Ovary (tissue), 9 donors: ENCODE data around the gene KIZ. TPM values are rescaled to one million over a fixed set of nuclear protein-coding genes. Genes with fewer than 3 reads are reported as not detected.

Experiments
- DNase-seq, 5 donors: peaks; one replicate each; pipeline ENCODE4 v3.0.0-alpha.2; 2019 to 2020
- H3K27ac ChIP-seq, 2 donors: fragments of 200-600 bp; one replicate each; pipeline versions ENCODE4 v1.5.1 to v1.8.0; 2019 to 2022
- H3K27me3 ChIP-seq: fragments of 200-600 bp; one replicate; pipeline ENCODE4 v1.8.0; 2022
- H3K36me3 ChIP-seq: fragments of 200-600 bp; sonication (generic); one replicate; pipeline ENCODE4 v1.5.1; 2019
- H3K4me1 ChIP-seq: one replicate; pipeline ENCODE4 v1.8.1; 2013; ENCODE audit warnings: mild to moderate bottlenecking, moderate library complexity; ENCODE audit not compliant: insufficient read depth
- H3K4me3 ChIP-seq: fragments of 200-600 bp; sonication (generic); one replicate; pipeline ENCODE4 v1.5.1; 2017
- H3K9me3 ChIP-seq, 2 donors: fragments of 200-600 bp in 1 of 2; sonication (generic) in 1 of 2; one replicate each; pipeline versions ENCODE4 v1.5.1 to v1.8.1; 2013 to 2019; ENCODE audit warnings: mild to moderate bottlenecking in 1 of 2, moderate library complexity in 1 of 2
- EP300 ChIP-seq: sonication (generic); formaldehyde crosslinking; IDR thresholded peaks from one replicate; pipeline ENCODE4 v1.6.1; 2017; ENCODE audit warnings: antibody characterized with exemption
- POLR2A ChIP-seq: fragments of 450-650 bp; IDR thresholded peaks from one replicate; pipeline ENCODE4 v1.6.1; 2017; ENCODE audit warnings: antibody characterized with exemption, mild to moderate bottlenecking, moderate library complexity
- WGBS, 3 donors: extraction: QIAGEN DNeasy Blood & Tissue Kit in 1 of 3; methylation state at CpG; one replicate each; pipeline versions ENCODE4 v1.1.5 to v1.1.7; 2013 to 2017; 5-methylcytosine and 5-hydroxymethylcytosine counted together
- intact Hi-C, 4 donors: fragments of 100-400 bp; cut with DNase I; formaldehyde crosslinking; loops; one replicate each; pipeline versions ENCODE4 v1.11.0 to v1.15.1; 2022 to 2023
- polyA plus RNA-seq, 2 donors: library from polyadenylated mRNA; stranded (reverse); fragments of 200-250 nt in 1 of 2; fragments of 350-450 nt in 1 of 2; fragmentation: Illumina TruSeq in 1 of 2; extraction: RNeasy Lipid Tissue Mini Kit (QIAGEN cat#74804) in 1 of 2; gene quantifications; one replicate each; pipeline ENCODE4 v1.2.3, GENCODE V29; 2013 to 2014
- total RNA-seq, 7 donors: library from RNA; depleted of rRNA in 2 of 7; stranded (reverse); fragments of >200 nt in 2 of 7; fragmentation: NEBNext Ultra II Directional in 3 of 7; extraction: Animal tissue kit (Norgen Biotek cat#: 25700) in 3 of 7; gene quantifications; one replicate each; pipeline versions ENCODE4 v1.1.0 to v1.2.4, GENCODE V29; 2016 to 2023
- TF ChIP-seq, protein P1 (sequence below), 3 donors: fragments of 450-650 bp in 2 of 3; fragments of 200-600 bp in 1 of 3; IDR thresholded peaks; one replicate each; pipeline versions ENCODE4 v1.5.1 to v1.8.0; 2016 to 2022; ENCODE audit warnings: antibody characterized with exemption in 3 of 3, mild to moderate bottlenecking in 1 of 3
- donor health status: DM: no; HTN: no; CAD: no; lungs with moderate emphysema.
- donor health status: DM: no; HTN: no; CAD: no.
- donor health status: Bipolar disorder and iron deficiency.
- donor health status: DM: yes; HTN: yes; CAD: no.
- donor health status: DM: no; HTN: no; CAD: no.
- donor health status: DM: yes; HTN: yes; CAD: no.

Gene KIZ
- total and polyA plus RNA-seq, 9 donors: 20.5 to 59.5 (median 42.1) TPM

DNA sequence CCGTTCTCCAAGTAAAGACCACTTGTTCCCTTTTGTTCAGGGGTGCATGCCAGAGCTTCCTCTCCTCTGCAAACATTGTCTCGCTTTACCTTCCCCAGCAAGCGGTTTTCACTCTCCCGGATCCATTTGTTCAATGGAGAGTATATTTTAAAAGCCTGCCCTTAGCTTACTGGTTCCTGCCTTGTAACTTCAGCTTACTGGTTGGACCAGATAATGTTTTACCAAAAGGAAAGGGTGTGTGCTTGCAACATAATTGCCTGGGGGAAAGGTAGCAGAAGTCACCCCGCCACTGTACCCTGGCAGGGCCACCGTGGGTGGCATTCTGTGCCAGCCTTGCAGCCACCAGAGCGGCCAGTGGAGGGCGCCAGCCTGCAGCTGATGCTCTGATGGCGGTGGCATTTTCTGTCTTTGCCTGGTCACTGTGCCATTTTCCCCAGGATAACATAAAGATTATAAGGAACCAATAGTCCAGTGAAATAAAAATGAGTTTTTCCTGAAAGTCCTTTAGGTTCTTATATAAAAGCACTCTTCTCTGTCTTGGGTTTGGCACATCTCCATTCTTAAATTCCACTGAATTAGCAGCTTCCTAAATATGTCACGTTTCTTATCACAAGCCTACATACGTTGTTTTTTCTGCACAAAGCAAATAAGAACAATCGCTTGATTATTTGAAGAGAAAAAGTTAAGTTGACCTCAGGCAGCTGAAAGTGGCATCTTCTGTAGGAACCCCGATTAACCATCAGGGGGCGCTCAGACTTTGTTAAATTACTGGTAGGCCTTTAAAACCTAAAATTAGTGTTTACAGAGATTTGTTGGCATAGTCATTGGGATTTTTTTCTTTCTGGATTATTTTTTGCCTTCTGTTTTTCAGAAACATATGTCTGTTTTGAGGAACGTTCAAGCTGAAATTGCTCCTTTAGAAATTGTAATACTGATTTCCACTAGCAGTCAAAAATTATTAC is 109.9 kb downstream of the KIZ start:
- no peaks in the 10 kb centered on the region for H3K9me3 ChIP-seq
- H3K4me1 ChIP-seq: no peaks in the 10 kb centered on the region
- H3K36me3 ChIP-seq: no peaks in the 10 kb centered on the region
- H3K27ac ChIP-seq: no peak overlapping the region
- 27 to 34% (median 28%) methylated on average over 15 of the region's 15 CpGs for WGBS, 3 donors
- H3K4me3 ChIP-seq: no peak overlapping the region
- intact Hi-C loops: loop anchor here (2.0 to 10.0 kb wide), 4 partner anchors 269 to 371 kb away; no protein-coding TSS in a partner anchor
- DNase-seq: peak; percentile 22 to 52 (median 42)
- no peak for TF ChIP-seq EP300
- TF ChIP-seq, protein P1, sequence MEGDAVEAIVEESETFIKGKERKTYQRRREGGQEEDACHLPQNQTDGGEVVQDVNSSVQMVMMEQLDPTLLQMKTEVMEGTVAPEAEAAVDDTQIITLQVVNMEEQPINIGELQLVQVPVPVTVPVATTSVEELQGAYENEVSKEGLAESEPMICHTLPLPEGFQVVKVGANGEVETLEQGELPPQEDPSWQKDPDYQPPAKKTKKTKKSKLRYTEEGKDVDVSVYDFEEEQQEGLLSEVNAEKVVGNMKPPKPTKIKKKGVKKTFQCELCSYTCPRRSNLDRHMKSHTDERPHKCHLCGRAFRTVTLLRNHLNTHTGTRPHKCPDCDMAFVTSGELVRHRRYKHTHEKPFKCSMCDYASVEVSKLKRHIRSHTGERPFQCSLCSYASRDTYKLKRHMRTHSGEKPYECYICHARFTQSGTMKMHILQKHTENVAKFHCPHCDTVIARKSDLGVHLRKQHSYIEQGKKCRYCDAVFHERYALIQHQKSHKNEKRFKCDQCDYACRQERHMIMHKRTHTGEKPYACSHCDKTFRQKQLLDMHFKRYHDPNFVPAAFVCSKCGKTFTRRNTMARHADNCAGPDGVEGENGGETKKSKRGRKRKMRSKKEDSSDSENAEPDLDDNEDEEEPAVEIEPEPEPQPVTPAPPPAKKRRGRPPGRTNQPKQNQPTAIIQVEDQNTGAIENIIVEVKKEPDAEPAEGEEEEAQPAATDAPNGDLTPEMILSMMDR (IDR thresholded peaks at IDR 0.05): peak in 2 of 3 donors; percentile 24 to 41
- no peaks in the 10 kb centered on the region for H3K27me3 ChIP-seq

- Histone ChIP-seq H3K27ac (no peak overlapping the region), H3K27me3 (no peaks in the 10 kb centered on the region), H3K36me3 (no peaks in the 10 kb centered on the region), H3K4me1 (no peaks in the 10 kb centered on the region), H3K4me3 (no peak overlapping the region), H3K9me3 (no peaks in the 10 kb centered on the region)
- TF ChIP-seq, protein P1 (IDR thresholded peaks at IDR 0.05): no peak
- no peak for TF ChIP-seq POLR2A
- TF ChIP-seq EP300: no peak
- intact Hi-C loops: loop anchor here (5.0 to 10.0 kb wide), 3 partner anchors 267 to 373 kb away; no protein-coding TSS in a partner anchor
- DNase-seq: no peak
- 80 to 84% (median 82%) methylated on average over 10 of the region's 10 CpGs for WGBS, 3 donors
These were observed 112.3 kb downstream of the KIZ start for GRCh38 chr20:21237956-21238799.

DNA sequence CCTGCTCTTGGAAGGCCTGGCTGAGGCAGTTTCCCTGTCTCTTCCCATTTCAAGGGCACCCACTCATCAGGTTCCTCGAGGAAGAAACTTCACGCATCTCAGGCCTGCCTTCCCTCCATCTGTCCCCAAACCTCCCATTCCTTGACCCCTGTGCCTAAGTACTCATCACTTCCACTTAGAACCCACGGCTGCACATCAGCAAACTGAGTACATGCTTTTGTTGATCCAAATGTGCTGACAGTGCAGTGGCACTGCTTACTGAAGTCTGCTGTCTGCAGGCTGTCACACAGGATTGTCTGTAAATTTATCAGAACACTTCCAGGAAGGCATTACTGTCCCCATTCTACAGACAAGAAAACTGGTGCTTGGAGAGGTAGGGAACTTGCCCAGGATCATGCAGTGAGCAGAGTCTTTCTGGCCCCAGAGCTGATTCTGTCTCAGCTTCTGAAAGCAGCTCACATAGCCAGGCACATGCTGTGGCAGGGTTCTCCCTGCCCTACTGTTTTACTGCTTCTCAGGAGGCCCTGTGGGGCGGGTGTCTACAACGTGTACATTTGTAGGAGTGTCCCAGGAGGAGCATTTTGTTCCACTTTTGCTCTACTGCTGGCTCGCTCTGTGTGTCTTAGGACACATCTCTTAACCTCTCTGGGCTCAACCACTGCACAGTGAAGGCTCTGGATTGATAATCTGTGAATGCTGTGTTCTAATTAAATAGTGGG is 113.1 kb downstream of the KIZ start:
- 81 to 85% (median 81%) methylated on average over 6 of the region's 6 CpGs for WGBS, 3 donors
- H3K27ac ChIP-seq: no peak overlapping the region

More for the DNA sequence above, 113.1 kb downstream of the KIZ start:
- intact Hi-C loops: loop anchor here (5.0 to 10.0 kb wide), 3 partner anchors 266 to 374 kb away; no protein-coding TSS in a partner anchor
- no peaks in the 10 kb centered on the region for H3K4me1 ChIP-seq
- no peak for TF ChIP-seq EP300
- TF ChIP-seq POLR2A: no peak
- TF ChIP-seq, protein P1 (IDR thresholded peaks at IDR 0.05): no peak
- no peaks in the 10 kb centered on the region for H3K27me3 ChIP-seq
- H3K9me3 ChIP-seq: no peaks in the 10 kb centered on the region
- H3K4me3 ChIP-seq: no peak overlapping the region
- no peak for DNase-seq
- no peaks in the 10 kb centered on the region for H3K36me3 ChIP-seq
